Adipocyte (in vitro differentiated cells): Measurements from ENCODE around the gene MLH3.
A peak's percentile ranks its signal among the peaks of the same experiment; 100 is the strongest.
"Not testable (repeated sequence)": the region's sequence is repeated elsewhere in the genome, so short reads cannot be mapped to it uniquely, and the experiment has no call there.

Experiments used
- DNase-seq: peaks from one replicate; pipeline ENCODE4 v3.0.0-alpha.2; 2015; ENCODE audit warnings: low read depth
- H3K27me3 ChIP-seq: replicated peaks from 2 replicates; pipeline ENCODE4 v1.7.0; 2013; ENCODE audit warnings: mild to moderate bottlenecking, low read length, moderate library complexity; ENCODE audit not compliant: control insufficient read depth, insufficient read depth
- H3K36me3 ChIP-seq: 2 replicates; pipeline ENCODE4 v1.7.0; 2013; ENCODE audit warnings: low read length, mild to moderate bottlenecking, moderate library complexity; ENCODE audit not compliant: control insufficient read depth, insufficient read depth, severe bottlenecking
- H3K4me1 ChIP-seq: 2 replicates; pipeline ENCODE4 v1.7.0; 2013; ENCODE audit warnings: mild to moderate bottlenecking, low read length, moderate library complexity; ENCODE audit not compliant: control insufficient read depth, insufficient read depth
- H3K4me3 ChIP-seq: 2 replicates; pipeline ENCODE4 v1.7.0; 2013; ENCODE audit warnings: mild to moderate bottlenecking, low read length, moderate library complexity
- H3K9ac ChIP-seq: 2 replicates; pipeline ENCODE4 v1.7.0; 2013; ENCODE audit warnings: mild to moderate bottlenecking, low read length, moderate library complexity
- H3K9me3 ChIP-seq: 2 replicates; pipeline ENCODE4 v1.7.0; 2013; ENCODE audit warnings: mild to moderate bottlenecking, low read length, moderate library complexity; ENCODE audit not compliant: control insufficient read depth

The MLH3 gene

GRCh38 chr14:75084513-75084912 lies 33.2 kb upstream of the MLH3 start:
- Histone ChIP-seq H3K27me3 (no peaks in the 10 kb centered on the region), H3K36me3 (peaks cover 55% of the 10 kb centered on the region), H3K9me3 (no peaks in the 10 kb centered on the region), H3K9ac (no peak overlapping the region), H3K4me3 (no peak overlapping the region), H3K4me1 (peaks cover 14% of the 10 kb centered on the region)
- DNase-seq = no peak

GRCh38 chr14:75083271-75083670 lies 32.0 kb upstream of the MLH3 start:
- Histone ChIP-seq H3K4me1 (peaks cover 14% of the 10 kb centered on the region), H3K27me3 (no peaks in the 10 kb centered on the region), H3K9ac (no peak overlapping the region), H3K9me3 (no peaks in the 10 kb centered on the region), H3K36me3 (peaks cover 53% of the 10 kb centered on the region), H3K4me3 (no peak overlapping the region)
- DNase-seq = no peak

GRCh38 chr14:75081660-75082229 lies 30.5 kb upstream of the MLH3 start:
- Histone ChIP-seq H3K9ac (peak overlapping the region; percentile 45), H3K36me3 (peaks cover 38% of the 10 kb centered on the region), H3K9me3 (no peaks in the 10 kb centered on the region), H3K4me3 (no peak overlapping the region), H3K27me3 (no peaks in the 10 kb centered on the region), H3K4me1 (peaks cover 14% of the 10 kb centered on the region)
- peak; percentile 51 for DNase-seq

- Histone ChIP-seq H3K9me3 (no peaks in the 10 kb centered on the region), H3K9ac (no peak overlapping the region), H3K4me3 (no peak overlapping the region), H3K4me1 (peaks cover 14% of the 10 kb centered on the region), H3K27me3 (no peaks in the 10 kb centered on the region), H3K36me3 (peaks cover 18% of the 10 kb centered on the region)
- peak; percentile 56 for DNase-seq
Observed at GRCh38 chr14:75079521-75079920, 28.3 kb upstream of the MLH3 start.

GRCh38 chr14:75077794-75078193 lies 26.5 kb upstream of the MLH3 start:
- peaks cover under 1% of the 10 kb centered on the region for H3K36me3 ChIP-seq

GRCh38 chr14:75070383-75070782 lies 19.1 kb upstream of the MLH3 start:
- Histone ChIP-seq H3K9ac (no peak overlapping the region), H3K27me3 (no peaks in the 10 kb centered on the region), H3K4me3 (no peak overlapping the region), H3K9me3 (no peaks in the 10 kb centered on the region), H3K4me1 (peaks cover 19% of the 10 kb centered on the region), H3K36me3 (no peaks in the 10 kb centered on the region)
- DNase-seq = no peak

More at GRCh38 chr14:75077794-75078193, 26.5 kb upstream of the MLH3 start:
- no peaks in the 10 kb centered on the region for H3K27me3 ChIP-seq
- DNase-seq = peak; percentile 41
- no peak overlapping the region for H3K9ac ChIP-seq
- H3K9me3 ChIP-seq = no peaks in the 10 kb centered on the region
- peaks cover 14% of the 10 kb centered on the region for H3K4me1 ChIP-seq
- H3K4me3 ChIP-seq = no peak overlapping the region

GRCh38 chr14:75069811-75070145 lies 18.5 kb upstream of the MLH3 start:
- Histone ChIP-seq H3K9ac (peak overlapping the region; percentile 84), H3K36me3 (no peaks in the 10 kb centered on the region), H3K27me3 (no peaks in the 10 kb centered on the region), H3K4me3 (peak overlapping the region; percentile 82), H3K4me1 (peaks cover 19% of the 10 kb centered on the region), H3K9me3 (no peaks in the 10 kb centered on the region)
- no peak for DNase-seq

- Histone ChIP-seq H3K4me3 (peak within 1 kb of the TSS; percentile 82), H3K27me3 (no peaks in the 10 kb centered on the region), H3K9ac (peak within 1 kb of the TSS; percentile 84), H3K4me1 (peaks cover 19% of the 10 kb centered on the region), H3K9me3 (no peaks in the 10 kb centered on the region), H3K36me3 (no peaks in the 10 kb centered on the region)
- peak; percentile 88 for DNase-seq
Observed at GRCh38 chr14:75069121-75069810, 18.0 kb upstream of the MLH3 start, which contains the start of gene ZC2HC1C. Gene ZC2HC1C (plus strand): TSS chr14:75069641. CDS start chr14:75070574, 933 bp downstream.

GRCh38 chr14:75068294-75069120 lies 17.2 kb upstream of the MLH3 start:
- Histone ChIP-seq H3K9ac (peak overlapping the region; percentile 84), H3K4me1 (peaks cover 21% of the 10 kb centered on the region), H3K4me3 (peak overlapping the region; percentile 82), H3K9me3 (no peaks in the 10 kb centered on the region), H3K36me3 (no peaks in the 10 kb centered on the region), H3K27me3 (no peaks in the 10 kb centered on the region)
- no peak for DNase-seq

GRCh38 chr14:75067765-75068164 lies 16.5 kb upstream of the MLH3 start:
- H3K4me3 ChIP-seq, DNase-seq: not testable (repeated sequence)

GRCh38 chr14:75067212-75067611 lies 15.9 kb upstream of the MLH3 start:
- no peaks in the 10 kb centered on the region for H3K36me3 ChIP-seq
- peaks cover 26% of the 10 kb centered on the region for H3K4me1 ChIP-seq
- DNase-seq = no peak
- H3K9ac ChIP-seq = no peak overlapping the region
- no peaks in the 10 kb centered on the region for H3K9me3 ChIP-seq
- no peak overlapping the region for H3K4me3 ChIP-seq
- no peaks in the 10 kb centered on the region for H3K27me3 ChIP-seq

More at GRCh38 chr14:75067765-75068164, 16.5 kb upstream of the MLH3 start:
- not testable (repeated sequence) for H3K27me3 ChIP-seq, H3K9me3 ChIP-seq, H3K36me3 ChIP-seq, H3K9ac ChIP-seq
- peaks cover 26% of the 10 kb centered on the region for H3K4me1 ChIP-seq
